Subcutaneous adipose tissue (tissue), 4 donors: ENCODE measurements around the gene BICRA. TPM values are rescaled to one million over a fixed set of nuclear protein-coding genes. Genes with fewer than 3 reads are reported as not detected.

ENCODE experiments used
- total RNA-seq, 4 donors: library from RNA; depleted of rRNA; stranded (reverse); fragments of >200 nt; gene quantifications; one replicate each; pipeline ENCODE4 v1.1.0, GENCODE V29; 2016
- TF ChIP-seq, protein P1 (sequence below): fragments of 450-650 bp; IDR thresholded peaks from one replicate; pipeline ENCODE4 v1.5.1; 2016; ENCODE audit warnings: low read depth, mild to moderate bottlenecking, control low read depth, antibody characterized with exemption, moderate library complexity

The BICRA gene
- total RNA-seq, 4 donors from 2014 or later = 5.1 to 13.2 (median 8.8) TPM

- TF ChIP-seq, protein P1, sequence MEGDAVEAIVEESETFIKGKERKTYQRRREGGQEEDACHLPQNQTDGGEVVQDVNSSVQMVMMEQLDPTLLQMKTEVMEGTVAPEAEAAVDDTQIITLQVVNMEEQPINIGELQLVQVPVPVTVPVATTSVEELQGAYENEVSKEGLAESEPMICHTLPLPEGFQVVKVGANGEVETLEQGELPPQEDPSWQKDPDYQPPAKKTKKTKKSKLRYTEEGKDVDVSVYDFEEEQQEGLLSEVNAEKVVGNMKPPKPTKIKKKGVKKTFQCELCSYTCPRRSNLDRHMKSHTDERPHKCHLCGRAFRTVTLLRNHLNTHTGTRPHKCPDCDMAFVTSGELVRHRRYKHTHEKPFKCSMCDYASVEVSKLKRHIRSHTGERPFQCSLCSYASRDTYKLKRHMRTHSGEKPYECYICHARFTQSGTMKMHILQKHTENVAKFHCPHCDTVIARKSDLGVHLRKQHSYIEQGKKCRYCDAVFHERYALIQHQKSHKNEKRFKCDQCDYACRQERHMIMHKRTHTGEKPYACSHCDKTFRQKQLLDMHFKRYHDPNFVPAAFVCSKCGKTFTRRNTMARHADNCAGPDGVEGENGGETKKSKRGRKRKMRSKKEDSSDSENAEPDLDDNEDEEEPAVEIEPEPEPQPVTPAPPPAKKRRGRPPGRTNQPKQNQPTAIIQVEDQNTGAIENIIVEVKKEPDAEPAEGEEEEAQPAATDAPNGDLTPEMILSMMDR = no peak
Measured at GRCh38 chr19:47730910-47731309, 122.0 kb downstream of the BICRA start.

- TF ChIP-seq, protein P1 = no peak
Measured at GRCh38 chr19:47735131-47735530, 126.2 kb downstream of the BICRA start.

GRCh38 chr19:47740866-47741519, 132.1 kb downstream of the BICRA start:
- TF ChIP-seq, protein P1 = no peak

- TF ChIP-seq, protein P1 = no peak
Measured at GRCh38 chr19:47741544-47742140, 132.7 kb downstream of the BICRA start.

DNA sequence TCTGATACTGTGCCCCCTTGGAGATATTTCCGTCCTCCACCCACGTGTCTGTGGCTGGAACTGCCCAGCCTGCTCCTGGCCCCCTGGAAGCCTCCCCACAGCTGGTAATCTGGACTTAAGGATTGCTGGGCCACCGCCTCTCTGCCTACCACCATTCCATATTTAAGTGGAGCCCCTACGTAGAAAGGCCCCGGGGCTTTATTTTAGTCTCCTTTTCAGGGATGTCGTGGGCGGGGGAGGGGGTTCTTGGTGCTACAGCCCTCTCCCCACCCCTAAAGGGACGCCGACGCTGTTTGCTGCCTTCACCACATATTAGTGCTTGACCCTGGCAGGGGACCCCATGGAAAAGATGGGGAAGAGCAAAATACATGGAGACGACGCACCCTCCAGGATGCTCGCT, 133.7 kb downstream of the BICRA start:
- TF ChIP-seq, protein P1 = no peak

GRCh38 chr19:47745010-47745901, 136.3 kb downstream of the BICRA start, which contains the start of gene NOP53:
Gene NOP53, plus strand, starts transcription at chr19:47745546. Its CDS starts 14 bp downstream, at chr19:47745560.
- TF ChIP-seq, protein P1 = no peak

GRCh38 chr19:47749326-47749725, 140.4 kb downstream of the BICRA start:
- TF ChIP-seq, protein P1 = no peak
